Measurements from ENCODE around the gene CHST11.

The CHST11 gene

GRCh38 chr12:104656921-104657320 is 200.2 kb downstream of the CHST11 start:
- no peak overlapping the region for H3K4me3 ChIP-seq (ENCODE audit: control insufficient read depth, low read depth, low read length)
- peak; percentile 75 for DNase-seq (ENCODE audit: low read depth)
- TF ChIP-seq CTCF (IDR thresholded peaks at IDR 0.05; ENCODE audit: control insufficient read depth, insufficient read depth, low read depth, low read length, missing control alignments), result no peak

DNA sequence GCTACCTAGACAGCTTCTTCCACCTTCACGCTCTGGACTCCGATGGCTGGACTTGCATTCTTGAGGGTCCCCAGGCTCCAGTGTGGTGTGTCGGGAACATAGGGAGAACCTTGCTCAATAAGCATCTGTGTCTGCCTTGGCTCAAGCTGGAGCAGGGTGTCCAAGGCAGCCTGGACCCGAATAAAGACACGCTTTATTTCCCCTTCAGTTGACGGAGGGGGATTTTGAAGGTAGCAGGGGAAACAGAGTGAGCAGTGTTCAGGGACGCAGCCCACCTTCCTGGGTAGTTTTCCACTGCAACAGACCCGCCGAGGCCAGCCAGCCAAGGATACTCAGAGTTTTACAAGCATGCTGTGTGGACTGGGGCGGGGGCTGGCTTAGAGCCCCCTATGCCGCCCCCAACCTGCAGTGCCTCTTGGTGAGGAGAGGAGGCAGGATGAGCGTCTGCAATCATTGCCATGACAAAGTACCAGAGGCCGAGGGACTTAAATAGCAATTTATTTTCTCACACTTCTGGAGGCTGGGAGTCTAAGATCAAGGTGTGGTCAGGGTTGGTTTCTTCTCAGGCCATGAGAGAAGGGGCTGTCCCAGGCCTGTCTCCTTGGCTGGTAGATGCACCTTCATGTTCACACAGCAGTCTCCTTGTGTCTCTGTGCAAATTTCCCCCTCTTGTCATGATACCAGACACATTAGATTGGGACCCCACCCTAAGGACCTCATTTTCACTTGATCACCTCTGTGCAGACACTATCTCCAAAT is 201.2 kb downstream of the CHST11 start:
- H3K4me3 ChIP-seq (ENCODE audit: control insufficient read depth, low read depth, low read length), result no peak overlapping the region
- no peak for DNase-seq (ENCODE audit: low read depth)
- TF ChIP-seq CTCF (IDR thresholded peaks at IDR 0.05; ENCODE audit: control insufficient read depth, insufficient read depth, low read depth, low read length, missing control alignments), result no peak

DNA sequence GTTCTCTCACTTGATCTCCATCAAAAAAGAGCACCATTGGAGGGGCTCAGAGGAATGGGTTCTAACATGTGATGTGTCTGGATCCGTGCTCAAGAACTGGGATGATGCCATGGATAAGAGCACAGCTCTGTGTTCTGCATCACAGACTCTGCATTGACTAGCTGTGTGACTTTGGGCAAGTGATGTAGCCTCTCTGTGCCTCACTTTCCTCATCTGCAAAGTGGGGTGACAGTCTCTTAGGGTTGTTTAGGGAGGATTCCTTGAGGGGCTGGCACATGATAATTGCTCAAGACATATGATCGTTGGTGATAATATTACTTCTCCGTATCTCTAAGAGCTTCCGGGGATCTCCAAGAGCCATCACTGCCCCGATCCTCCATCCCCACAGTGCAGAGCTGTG is 202.3 kb downstream of the CHST11 start:
- no peak for DNase-seq (ENCODE audit: low read depth)
- no peak overlapping the region for H3K4me3 ChIP-seq (ENCODE audit: control insufficient read depth, low read depth, low read length)
- TF ChIP-seq CTCF (IDR thresholded peaks at IDR 0.05; ENCODE audit: control insufficient read depth, insufficient read depth, low read depth, low read length, missing control alignments), result no peak

- no peak for DNase-seq (ENCODE audit: low read depth)
- TF ChIP-seq CTCF (IDR thresholded peaks at IDR 0.05; ENCODE audit: control insufficient read depth, insufficient read depth, low read depth, low read length, missing control alignments), result no peak
- H3K4me3 ChIP-seq (ENCODE audit: control insufficient read depth, low read depth, low read length), result no peak overlapping the region
Observed at GRCh38 chr12:104662203-104662602, 205.5 kb downstream of the CHST11 start.

DNA sequence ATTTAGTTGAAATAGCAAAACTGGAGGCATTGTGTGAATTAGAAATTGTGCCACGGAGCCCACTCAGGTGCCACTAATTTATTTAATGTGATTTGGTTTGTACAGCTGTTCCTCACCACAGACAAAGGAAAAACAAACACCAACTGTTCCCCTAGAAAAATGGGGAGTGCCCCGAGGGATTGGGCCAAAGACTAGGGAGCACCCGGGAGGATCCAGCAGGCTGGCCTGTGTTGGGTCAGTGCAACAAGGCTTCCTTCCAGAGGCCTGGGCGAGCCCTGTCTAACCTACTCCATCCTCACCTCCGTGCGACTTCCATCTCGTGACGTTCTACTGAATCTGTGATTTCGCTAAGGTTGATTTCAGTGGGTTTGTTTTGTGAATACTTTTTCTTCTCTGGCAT is 206.2 kb downstream of the CHST11 start:
- DNase-seq (ENCODE audit: low read depth), result no peak
- no peak overlapping the region for H3K4me3 ChIP-seq (ENCODE audit: control insufficient read depth, low read depth, low read length)
- TF ChIP-seq CTCF (IDR thresholded peaks at IDR 0.05; ENCODE audit: control insufficient read depth, insufficient read depth, low read depth, low read length, missing control alignments), result no peak

GRCh38 chr12:104664351-104664750 is 207.6 kb downstream of the CHST11 start:
- TF ChIP-seq CTCF (IDR thresholded peaks at IDR 0.05; ENCODE audit: control insufficient read depth, insufficient read depth, low read depth, low read length, missing control alignments), result no peak
- DNase-seq (ENCODE audit: low read depth), result no peak
- H3K4me3 ChIP-seq (ENCODE audit: control insufficient read depth, low read depth, low read length), result no peak overlapping the region
